ENCODE measurements around the gene NDUFS8. TPM values are rescaled to one million over a fixed set of nuclear protein-coding genes. Genes with fewer than 3 reads are reported as not detected.

NDUFS8 gene
- total RNA-seq, 1 experiment from 2014 or later, result 214 TPM

DNA sequence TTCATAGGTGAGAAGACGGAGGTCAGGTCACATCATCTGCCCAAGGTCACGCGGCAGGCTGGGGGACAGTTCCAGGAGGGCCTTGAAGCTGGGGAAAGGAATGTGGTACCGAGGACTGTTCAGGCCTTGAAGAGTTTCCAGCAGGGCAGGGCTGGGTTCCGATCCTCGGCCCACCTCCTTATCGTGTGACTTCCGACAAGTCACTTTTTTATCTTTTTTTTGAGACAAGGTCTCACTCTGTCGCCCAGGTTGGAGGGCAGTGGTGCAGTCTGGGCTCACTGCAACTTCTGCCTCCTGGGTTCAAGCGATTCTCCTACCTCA is 623 bp downstream of the NDUFS8 start:
- no peak overlapping the region for H2BK5ac ChIP-seq (ENCODE audit: insufficient read length, low read length)
- peak overlapping the region; percentile 70 for H3K9ac ChIP-seq (ENCODE audit: extremely low read depth, insufficient read length, low read length)
- no peak overlapping the region for H3K14ac ChIP-seq (ENCODE audit: insufficient read depth, low read length)
- no peak overlapping the region for H4K91ac ChIP-seq (ENCODE audit: insufficient read length, low read depth, low read length)
- H3K23ac ChIP-seq (ENCODE audit: insufficient read length, low read depth, low read length), result no peak overlapping the region
- peaks cover 22 to 24% of the 10 kb centered on the region in 2 experiments for H3K4me1 Mint-ChIP-seq
- no peak overlapping the region for H4K5ac ChIP-seq (ENCODE audit: insufficient read length, low read depth, low read length)
- peak overlapping the region; percentile 27 for H3K4me2 ChIP-seq (ENCODE audit: insufficient read depth, insufficient read length, low read length)
- no peaks in the 10 kb centered on the region for H3K9me3 ChIP-seq (ENCODE audit: control insufficient read depth, low read depth, low read length)
- H3K4me3 Mint-ChIP-seq, result peak overlapping the region; percentile 94 to 96
- no peak overlapping the region for H3T11ph ChIP-seq (ENCODE audit: low read length)
- peaks cover 8% of the 10 kb centered on the region for H3K23me2 ChIP-seq (ENCODE audit: insufficient read length, low read depth, low read length, poor library complexity, severe bottlenecking)
- H3K18ac ChIP-seq (ENCODE audit: insufficient read length, low read depth, low read length), result no peak overlapping the region
- WGBS (ENCODE audit: extremely low coverage, insufficient read length, low lambda C conversion rate), result no CpG with 5 or more reads among the region's 10 CpGs
- no peak overlapping the region for H4K8ac ChIP-seq (replicated peaks; ENCODE audit: insufficient read length, low read depth, low read length)
- no peaks in the 10 kb centered on the region for H3K9me3 Mint-ChIP-seq
- H2AFZ ChIP-seq (ENCODE audit: low read length), result no peak overlapping the region
- no peak overlapping the region for H2BK120ac ChIP-seq (ENCODE audit: low read depth, low read length, poor library complexity, severe bottlenecking)
- H3K27ac ChIP-seq (ENCODE audit: insufficient read length, low read depth, low read length), result no peak overlapping the region
- peak overlapping the region in 2 of 3 experiments; percentile 57 to 83; a peak in 1 of 7 replicates for H3K27ac Mint-ChIP-seq
- no peak overlapping the region for H2BK20ac ChIP-seq (ENCODE audit: low read depth, low read length, poor library complexity, severe bottlenecking)
- H3K79me1 ChIP-seq (ENCODE audit: insufficient read depth, low read depth, low read length, poor library complexity, severe bottlenecking), result peaks cover 5% of the 10 kb centered on the region
- H3K36me3 Mint-ChIP-seq (ENCODE audit: insufficient read depth in 1 of 3, low read depth in 3 of 3), result peaks cover 13 to 36% (median 26%) of the 10 kb centered on the region in 3 experiments; a peak in 6 of 7 replicates
- H4K20me1 ChIP-seq (ENCODE audit: control insufficient read depth, insufficient read depth, insufficient read length), result no peaks in the 10 kb centered on the region
- H3K4ac ChIP-seq (ENCODE audit: low read depth, low read length), result no peak overlapping the region
- H3K27me3 Mint-ChIP-seq (ENCODE audit: low read depth), result no peaks in the 10 kb centered on the region
- H2BK12ac ChIP-seq (ENCODE audit: insufficient read length, low read depth, low read length), result no peak overlapping the region
- no peaks in the 10 kb centered on the region for H3K27me3 ChIP-seq (ENCODE audit: insufficient read depth, low read length)
- H3K4me1 ChIP-seq (ENCODE audit: insufficient read depth, low read length), result no peaks in the 10 kb centered on the region; the same call in 1 of the 2 replicates
- no peak for TF ChIP-seq CTCF (conservative IDR thresholded peaks at IDR 0.05)
- no peaks in the 10 kb centered on the region for H3K79me2 ChIP-seq (ENCODE audit: insufficient read depth, low read length)
- H3K56ac ChIP-seq (ENCODE audit: insufficient read length, low read depth, low read length), result no peak overlapping the region
- no peak overlapping the region for H2BK15ac ChIP-seq (ENCODE audit: low read depth, low read length)
- DNase-seq, result no peak
- no peak overlapping the region for H2AK5ac ChIP-seq (ENCODE audit: insufficient read length, low read length)
